Measurements from ENCODE around the gene SEZ6L2. TPM values are rescaled to one million over a fixed set of nuclear protein-coding genes. Genes with fewer than 3 reads are reported as not detected.

SEZ6L2 gene
- total RNA-seq, 1 experiment from 2014 or later, result 70.7 TPM

DNA sequence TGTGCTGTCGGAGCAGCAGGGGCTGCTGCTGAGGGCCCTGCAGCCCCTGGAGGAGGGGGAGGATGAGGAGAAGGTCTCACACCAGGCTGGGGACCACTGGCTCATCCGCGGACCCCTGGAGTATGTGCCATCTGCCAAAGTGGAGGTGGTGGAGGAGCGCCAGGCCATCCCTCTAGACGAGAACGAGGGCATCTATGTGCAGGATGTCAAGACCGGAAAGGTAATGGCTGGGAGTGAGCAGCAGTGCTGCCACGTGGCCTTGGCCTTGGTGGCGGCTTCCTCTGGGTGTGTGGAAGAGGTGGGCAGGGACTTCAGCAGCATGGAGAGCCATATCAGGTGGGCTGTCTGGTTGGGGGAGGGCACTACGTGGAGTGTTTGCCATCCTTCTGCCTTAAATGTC lies 59.1 kb downstream of the SEZ6L2 start:
- TF ChIP-seq TCF7L2 (IDR thresholded peaks at IDR 0.05; ENCODE audit: low read depth, low read length) (no peak), SIN3A (IDR thresholded peaks at IDR 0.05; ENCODE audit: borderline replicate concordance, insufficient read depth, low read depth, low read length) (no peak), POLR2AphosphoS5 (IDR thresholded peaks at IDR 0.05; ENCODE audit: low read depth, low read length) (no peak), CTCF (IDR thresholded peaks at IDR 0.05) (no peak)
- TF ChIP-seq, protein P1, sequence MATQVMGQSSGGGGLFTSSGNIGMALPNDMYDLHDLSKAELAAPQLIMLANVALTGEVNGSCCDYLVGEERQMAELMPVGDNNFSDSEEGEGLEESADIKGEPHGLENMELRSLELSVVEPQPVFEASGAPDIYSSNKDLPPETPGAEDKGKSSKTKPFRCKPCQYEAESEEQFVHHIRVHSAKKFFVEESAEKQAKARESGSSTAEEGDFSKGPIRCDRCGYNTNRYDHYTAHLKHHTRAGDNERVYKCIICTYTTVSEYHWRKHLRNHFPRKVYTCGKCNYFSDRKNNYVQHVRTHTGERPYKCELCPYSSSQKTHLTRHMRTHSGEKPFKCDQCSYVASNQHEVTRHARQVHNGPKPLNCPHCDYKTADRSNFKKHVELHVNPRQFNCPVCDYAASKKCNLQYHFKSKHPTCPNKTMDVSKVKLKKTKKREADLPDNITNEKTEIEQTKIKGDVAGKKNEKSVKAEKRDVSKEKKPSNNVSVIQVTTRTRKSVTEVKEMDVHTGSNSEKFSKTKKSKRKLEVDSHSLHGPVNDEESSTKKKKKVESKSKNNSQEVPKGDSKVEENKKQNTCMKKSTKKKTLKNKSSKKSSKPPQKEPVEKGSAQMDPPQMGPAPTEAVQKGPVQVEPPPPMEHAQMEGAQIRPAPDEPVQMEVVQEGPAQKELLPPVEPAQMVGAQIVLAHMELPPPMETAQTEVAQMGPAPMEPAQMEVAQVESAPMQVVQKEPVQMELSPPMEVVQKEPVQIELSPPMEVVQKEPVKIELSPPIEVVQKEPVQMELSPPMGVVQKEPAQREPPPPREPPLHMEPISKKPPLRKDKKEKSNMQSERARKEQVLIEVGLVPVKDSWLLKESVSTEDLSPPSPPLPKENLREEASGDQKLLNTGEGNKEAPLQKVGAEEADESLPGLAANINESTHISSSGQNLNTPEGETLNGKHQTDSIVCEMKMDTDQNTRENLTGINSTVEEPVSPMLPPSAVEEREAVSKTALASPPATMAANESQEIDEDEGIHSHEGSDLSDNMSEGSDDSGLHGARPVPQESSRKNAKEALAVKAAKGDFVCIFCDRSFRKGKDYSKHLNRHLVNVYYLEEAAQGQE (IDR thresholded peaks at IDR 0.05; ENCODE audit: insufficient read depth in 1 of 2, low read depth in 2 of 2, low read length in 1 of 2), result no peak
- POLR2A ChIA-PET, result no interaction called here
- no peak overlapping the region for H3K27ac ChIP-seq (ENCODE audit: low read length)
- in situ Hi-C loops (cut with HindIII; ENCODE audit: low pct_unique_long_range_greater_than_20kb, low sequenced_read_pairs), result no loop called here
- H3K4me3 ChIP-seq (ENCODE audit: low read depth in 2 of 2, low read length in 2 of 2), result no peak overlapping the region
- no peak for ATAC-seq
- H3K4me1 ChIP-seq (ENCODE audit: control insufficient read depth, insufficient read depth, low read length), result no peaks in the 10 kb centered on the region
- intact Hi-C loops (cut with micrococcal nuclease; ENCODE audit: unreplicated experiment), result no loop called here
- H3K9me3 ChIP-seq (ENCODE audit: control insufficient read depth, insufficient read depth, low read depth, low read length), result no peaks in the 10 kb centered on the region
- CTCF ChIA-PET, result interaction anchor here (0.6 to 0.7 kb wide), 2 partner anchors 8 to 9 kb away, joined by 9 read pairs; no protein-coding TSS in a partner anchor
- no peaks in the 10 kb centered on the region; the same call in 1 of the 2 replicates for H3K36me3 ChIP-seq (ENCODE audit: control insufficient read depth, insufficient read depth, low read length)
- no TSS peak for BruUV-seq (replicated peaks)
- H3K27me3 ChIP-seq (ENCODE audit: control insufficient read depth, insufficient read depth, low read length), result no peaks in the 10 kb centered on the region
- DNase-seq (ENCODE audit: low read depth, low spot score), result no peak

DNA sequence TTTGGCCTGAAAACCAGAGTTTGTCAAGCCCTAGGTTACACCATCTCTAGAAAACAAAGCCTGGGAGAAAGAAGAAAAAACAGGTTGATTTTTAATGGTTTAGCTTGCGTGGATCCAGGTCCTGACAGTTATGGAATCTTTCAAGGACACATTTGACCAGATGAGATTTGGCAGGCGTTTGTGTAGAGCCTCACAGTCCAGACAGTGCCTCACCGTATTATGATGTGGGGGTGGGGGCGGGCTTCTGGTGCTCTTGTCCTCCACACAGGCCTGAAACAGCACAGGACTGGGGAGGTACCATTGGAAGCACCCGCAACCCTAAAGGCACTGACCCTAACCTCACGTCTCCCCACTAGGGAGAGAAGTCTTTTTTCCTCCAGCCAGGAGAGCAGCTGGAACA lies 59.5 kb downstream of the SEZ6L2 start:
- intact Hi-C loops (cut with micrococcal nuclease; ENCODE audit: unreplicated experiment) (no loop called here), in situ Hi-C loops (cut with HindIII; ENCODE audit: low pct_unique_long_range_greater_than_20kb, low sequenced_read_pairs) (no loop called here)
- Histone ChIP-seq H3K4me3 (ENCODE audit: low read depth in 2 of 2, low read length in 2 of 2) (no peak overlapping the region), H3K27me3 (ENCODE audit: control insufficient read depth, insufficient read depth, low read length) (no peaks in the 10 kb centered on the region), H3K9me3 (ENCODE audit: control insufficient read depth, insufficient read depth, low read depth, low read length) (no peaks in the 10 kb centered on the region), H3K27ac (ENCODE audit: low read length) (no peak overlapping the region), H3K4me1 (ENCODE audit: control insufficient read depth, insufficient read depth, low read length) (no peaks in the 10 kb centered on the region), H3K36me3 (ENCODE audit: control insufficient read depth, insufficient read depth, low read length) (no peaks in the 10 kb centered on the region; the same call in 1 of the 2 replicates)
- BruUV-seq (replicated peaks), result no TSS peak
- DNase-seq (ENCODE audit: low read depth, low spot score), result no peak
- no peak for ATAC-seq
- no peak for TF ChIP-seq SIN3A (IDR thresholded peaks at IDR 0.05; ENCODE audit: borderline replicate concordance, insufficient read depth, low read depth, low read length)
- no peak for TF ChIP-seq CTCF (IDR thresholded peaks at IDR 0.05)
- no peak for TF ChIP-seq TCF7L2 (IDR thresholded peaks at IDR 0.05; ENCODE audit: low read depth, low read length)
- TF ChIP-seq POLR2AphosphoS5 (IDR thresholded peaks at IDR 0.05; ENCODE audit: low read depth, low read length), result no peak
- TF ChIP-seq, protein P1 (IDR thresholded peaks at IDR 0.05; ENCODE audit: insufficient read depth in 1 of 2, low read depth in 2 of 2, low read length in 1 of 2), result no peak
- POLR2A ChIA-PET, result no interaction called here
- CTCF ChIA-PET, result interaction anchor here (0.7 kb wide), 1 partner anchor 8 kb away, joined by 9 read pairs; no protein-coding TSS in a partner anchor
